Adrenal gland (tissue), 12 donors: ENCODE data around the gene RPS6KB1. TPM values are rescaled to one million over a fixed set of nuclear protein-coding genes. Genes with fewer than 3 reads are reported as not detected.

ENCODE experiments used
- DNase-seq, 7 donors: peaks; one replicate each; pipeline ENCODE4 v3.0.0-alpha.2; 2019 to 2020
- H3K27ac ChIP-seq, 5 donors: fragments of 200-600 bp; sonication (generic) in 4 of 5; 1 replicate in 3 of 5; 2 replicates in 2 of 5; pipeline versions ENCODE4 v1.5.1 to v1.8.0; 2016 to 2020; ENCODE audit warnings: mild to moderate bottlenecking in 1 of 5
- H3K27me3 ChIP-seq: fragments of 200-600 bp; 2 replicates; pipeline ENCODE4 v1.8.0; 2021
- H3K36me3 ChIP-seq, 2 donors: fragments of 200-600 bp; replicated peaks in 1 of 2; 1 replicate in 1 of 2; 2 replicates in 1 of 2; pipeline versions ENCODE4 v1.5.1 to v1.8.0; 2018 to 2022
- H3K4me1 ChIP-seq, 2 donors: fragments of 200-600 bp; replicated peaks in 1 of 2; 1 replicate in 1 of 2; 2 replicates in 1 of 2; pipeline versions ENCODE4 v1.5.1 to v1.8.0; 2018 to 2021
- H3K4me3 ChIP-seq, 4 donors: fragments of 200-600 bp; sonication (generic) in 3 of 4; one replicate each; pipeline ENCODE4 v1.5.1; 2016 to 2018
- H3K9me3 ChIP-seq, 3 donors: fragments of 200-600 bp; sonication (generic) in 1 of 3; replicated peaks in 1 of 3; 1 replicate in 2 of 3; 2 replicates in 1 of 3; pipeline versions ENCODE4 v1.5.1 to v1.8.0; 2016 to 2021
- CTCF ChIP-seq, 6 experiments: fragments of 450-650 bp in 4 of 6; fragments of 200-600 bp in 2 of 6; sonication (generic) in 1 of 6; IDR thresholded peaks; 1 replicate in 5 of 6; 2 replicates in 1 of 6; pipeline versions ENCODE4 v1.5.1 to v1.8.0; 2016 to 2021; ENCODE audit warnings: antibody characterized with exemption in 6 of 6, mild to moderate bottlenecking in 2 of 6, moderate library complexity in 1 of 6
- POLR2A ChIP-seq, 2 donors: fragments of 450-650 bp; IDR thresholded peaks; one replicate each; pipeline ENCODE4 v1.6.1; 2017; ENCODE audit warnings: antibody characterized with exemption in 2 of 2, mild to moderate bottlenecking in 2 of 2, moderate library complexity in 1 of 2
- WGBS, 4 donors: extraction: QIAGEN DNeasy Blood & Tissue Kit in 2 of 4; methylation state at CpG; one replicate each; pipeline versions ENCODE4 v1.1.5 to v1.1.7; 2013 to 2017; 5-methylcytosine and 5-hydroxymethylcytosine counted together
- intact Hi-C, 2 donors: fragments of 100-400 bp; cut with DNase I; formaldehyde crosslinking; loops; one replicate each; pipeline versions ENCODE4 v1.14.1 to v1.15.0; 2022 to 2023
- polyA plus RNA-seq, 3 donors: library from polyadenylated mRNA; stranded (reverse); fragments of 200-250 nt in 2 of 3; fragments of 350-450 nt in 1 of 3; fragmentation: Illumina TruSeq in 1 of 3; extraction: RNeasy Lipid Tissue Mini Kit (QIAGEN cat#74804) in 1 of 3; gene quantifications; one replicate each; pipeline ENCODE4 v1.2.3, GENCODE V29; 2013 to 2014
- total RNA-seq, 9 donors: library from RNA; depleted of rRNA in 4 of 9; stranded (reverse); fragments of >200 nt in 4 of 9; fragments of 120-200 nt in 1 of 9; fragmentation: NEBNext Ultra II Directional in 1 of 9; extraction: Animal tissue kit (Norgen Biotek cat#: 25700) in 1 of 9; gene quantifications; one replicate each; pipeline versions ENCODE4 v1.1.0 to v1.2.4, GENCODE V29; 2013 to 2023
- donor health status: healthy with polysubstance abuse.
- donor health status: Bipolar disorder and iron deficiency.
- donor health status: DM: yes; HTN: yes; CAD: no.
- donor health status: DM: no; HTN: no; CAD: no.
- donor health status: DM: no; HTN: no; CAD: no.
- donor health status: DM: yes; HTN: yes; CAD: no.

Gene RPS6KB1
- total and polyA plus RNA-seq, 12 donors = 13.2 to 49.0 (median 37.0) TPM

DNA sequence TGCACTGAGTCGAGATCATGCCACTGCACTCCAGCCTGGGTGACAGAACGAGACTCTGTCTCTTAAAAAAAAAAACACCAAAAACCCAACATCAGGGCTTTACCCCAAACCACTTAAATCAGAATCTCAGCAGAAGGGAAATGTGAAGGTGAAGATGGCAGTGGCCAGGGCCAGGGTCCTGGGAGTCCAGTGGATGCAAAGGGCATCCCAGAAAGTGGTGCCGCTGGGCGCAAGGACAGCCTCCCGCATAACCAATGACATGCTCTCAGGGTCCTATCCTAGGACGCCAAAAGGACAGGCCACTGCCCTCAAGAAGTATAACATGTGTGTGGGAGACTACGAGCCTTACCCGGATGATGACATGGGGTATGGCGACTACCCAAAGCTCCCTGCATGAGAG, 8.1 kb upstream of the RPS6KB1 start:
- intact Hi-C loops = no loop called here
- no peak for TF ChIP-seq POLR2A (IDR thresholded peaks at IDR 0.05)
- no peak for TF ChIP-seq CTCF (IDR thresholded peaks at IDR 0.05)
- Histone ChIP-seq H3K4me1 (no peaks in the 10 kb centered on the region), H3K27me3 (no peaks in the 10 kb centered on the region), H3K36me3 (peaks cover 0 to 51% of the 10 kb centered on the region in 2 donors), H3K27ac (no peak overlapping the region), H3K9me3 (no peaks in the 10 kb centered on the region), H3K4me3 (no peak overlapping the region)
- 92 to 97% (median 95%) methylated on average over 6 to 9 of the region's 9 CpGs for WGBS, 4 donors
- DNase-seq = no peak

- Histone ChIP-seq H3K27me3 (no peaks in the 10 kb centered on the region), H3K4me3 (no peak overlapping the region), H3K36me3 (peaks cover 0 to 38% of the 10 kb centered on the region in 2 donors), H3K9me3 (no peaks in the 10 kb centered on the region), H3K4me1 (peaks cover 7 to 14% of the 10 kb centered on the region in 2 donors), H3K27ac (no peak overlapping the region)
- intact Hi-C loops = no loop called here
- DNase-seq = peak in 1 of 7 donors; percentile 44
- 94 to 97% (median 95%) methylated on average over 8 of the region's 8 CpGs for whole genome bisulfite sequencing, 4 donors
- TF ChIP-seq CTCF (IDR thresholded peaks at IDR 0.05) (no peak), POLR2A (IDR thresholded peaks at IDR 0.05) (peak in 1 of 2 donors; percentile 18)
Measured at GRCh38 chr17:59888145-59888750, 4.7 kb upstream of the RPS6KB1 start.

DNA sequence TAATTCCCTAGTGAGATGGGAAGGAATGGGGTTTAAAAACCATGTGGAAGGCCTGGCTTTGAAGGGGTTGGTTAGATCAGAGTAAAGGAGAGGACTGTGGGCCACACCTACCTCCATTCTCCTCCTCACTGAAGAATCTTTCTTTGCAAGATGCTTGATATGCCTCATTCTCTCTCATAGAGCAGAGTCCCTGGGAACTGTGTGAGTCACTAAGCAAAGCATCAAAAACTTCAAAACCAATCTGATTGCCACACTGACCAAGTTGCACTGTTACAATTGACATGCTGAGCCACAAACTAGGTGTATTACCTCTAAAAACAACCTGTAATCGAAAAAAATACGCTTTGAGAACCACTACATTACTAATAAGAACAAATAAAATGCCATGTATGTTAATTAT, 2.2 kb upstream of the RPS6KB1 start:
- no peak overlapping the region for H3K27ac ChIP-seq
- peaks cover 14 to 27% of the 10 kb centered on the region in 2 donors for H3K4me1 ChIP-seq
- TF ChIP-seq POLR2A (IDR thresholded peaks at IDR 0.05) (no peak), CTCF (IDR thresholded peaks at IDR 0.05) (no peak)
- H3K36me3 ChIP-seq = peaks cover 0 to 14% of the 10 kb centered on the region in 2 donors
- H3K4me3 ChIP-seq = no peak overlapping the region
- DNase-seq = no peak
- H3K9me3 ChIP-seq = no peaks in the 10 kb centered on the region
- WGBS, 4 donors = 86 to 100% (median 97%) methylated on average over 2 of the region's 2 CpGs
- no peaks in the 10 kb centered on the region for H3K27me3 ChIP-seq
- intact Hi-C loops = no loop called here

GRCh38 chr17:59892251-59892923, 534 bp upstream of the RPS6KB1 start:
- 5 to 9% (median 7%) methylated on average over 23 to 25 of the region's 25 CpGs for WGBS, 4 donors
- H3K27ac ChIP-seq = peak overlapping the region; percentile 16 to 93 (median 63)
- DNase-seq = peak in 2 of 7 donors; percentile 8 to 10
- TF ChIP-seq CTCF (IDR thresholded peaks at IDR 0.05) (peak in 2 of 6 experiments; percentile 14 to 22), POLR2A (IDR thresholded peaks at IDR 0.05) (no peak)
- H3K36me3 ChIP-seq = peaks cover 0 to 9% of the 10 kb centered on the region in 2 donors
- H3K27me3 ChIP-seq = no peaks in the 10 kb centered on the region
- peak overlapping the region; percentile 44 to 98 (median 55) for H3K4me3 ChIP-seq
- H3K4me1 ChIP-seq = peaks cover 14 to 27% of the 10 kb centered on the region in 2 donors
- H3K9me3 ChIP-seq = no peaks in the 10 kb centered on the region
- intact Hi-C loops = no loop called here
